GM10847 (cell line): Measurements from ENCODE around the gene CIB2.

Experiments used
- POLR2A ChIP-seq: IDR thresholded peaks from 2 replicates; pipeline ENCODE4 v1.6.1; 2011; ENCODE audit not compliant: insufficient read length; ENCODE audit errors: extremely low read depth

Gene CIB2

GRCh38 chr15:78103406-78104118 lies 27.7 kb downstream of the CIB2 start:
- no peak for TF ChIP-seq POLR2A

- TF ChIP-seq POLR2A, result no peak
Measured at GRCh38 chr15:78102741-78103140, 28.5 kb downstream of the CIB2 start.

- no peak for TF ChIP-seq POLR2A
Measured at GRCh38 chr15:78102211-78102610, 29.0 kb downstream of the CIB2 start.

GRCh38 chr15:78101423-78102105 lies 29.7 kb downstream of the CIB2 start:
- TF ChIP-seq POLR2A, result no peak

GRCh38 chr15:78100886-78101285 lies 30.4 kb downstream of the CIB2 start:
- TF ChIP-seq POLR2A, result no peak

GRCh38 chr15:78098131-78098755 lies 33.0 kb downstream of the CIB2 start:
- no peak for TF ChIP-seq POLR2A

GRCh38 chr15:78097667-78098066 lies 33.6 kb downstream of the CIB2 start:
- no peak for TF ChIP-seq POLR2A

GRCh38 chr15:78093242-78094020 lies 37.8 kb downstream of the CIB2 start:
- no peak for TF ChIP-seq POLR2A

GRCh38 chr15:78092261-78093041 lies 38.8 kb downstream of the CIB2 start, which contains the start of gene SH2D7:
Gene SH2D7, plus strand, starts transcription at chr15:78092561. Its CDS starts 24 bp downstream, at chr15:78092585.
- no peak for TF ChIP-seq POLR2A

- no peak for TF ChIP-seq POLR2A
Measured at GRCh38 chr15:78090422-78091063, 40.7 kb downstream of the CIB2 start.

GRCh38 chr15:78088773-78089080 lies 42.5 kb downstream of the CIB2 start:
- TF ChIP-seq POLR2A, result no peak

- TF ChIP-seq POLR2A, result no peak
Measured at GRCh38 chr15:78087951-78088772, 43.1 kb downstream of the CIB2 start.

- no peak for TF ChIP-seq POLR2A
Measured at GRCh38 chr15:78085928-78086327, 45.3 kb downstream of the CIB2 start.

- no peak for TF ChIP-seq POLR2A
Measured at GRCh38 chr15:78084449-78084750, 46.8 kb downstream of the CIB2 start.
